OCI-LY3 (cell line): Measurements from ENCODE around the gene THBS2.

Experiments used
- EZH2phosphoT487 ChIP-seq: fragments of 200-600 bp; shearing (Covaris generic); IDR thresholded peaks from 2 replicates; pipeline ENCODE4 v1.6.1; 2018; ENCODE audit warnings: antibody characterized with exemption, mixed run types, low read depth
- TF ChIP-seq, protein P1 (sequence below): fragments of 200-600, 300-600 bp; sonication (generic); IDR thresholded peaks from 2 replicates; pipeline ENCODE4 v1.5.1; 2014; ENCODE audit warnings: antibody characterized with exemption, low read length, low read depth

DNA sequence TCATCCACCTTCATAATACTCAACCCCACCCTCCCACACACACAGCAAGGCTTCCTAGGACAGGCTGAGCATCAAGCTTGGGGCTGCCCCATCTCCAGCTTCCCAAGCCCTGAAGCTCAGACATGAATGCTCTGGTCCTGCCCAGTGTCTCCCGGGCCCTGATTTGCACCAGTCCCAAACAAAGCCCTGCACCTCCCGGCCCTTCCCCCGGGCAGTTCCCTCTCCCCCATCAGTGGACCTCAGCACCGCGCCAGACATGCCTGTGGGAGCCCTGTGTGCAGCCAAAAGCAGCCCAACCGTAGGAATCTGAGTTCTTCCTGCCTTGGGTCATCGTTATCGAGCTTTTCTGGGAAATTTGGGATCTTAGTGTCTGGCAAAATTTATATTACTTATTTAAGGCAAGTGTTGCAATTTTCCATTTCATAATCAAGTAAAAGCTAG lies 63.5 kb downstream of the THBS2 start:
- TF ChIP-seq, protein P1, sequence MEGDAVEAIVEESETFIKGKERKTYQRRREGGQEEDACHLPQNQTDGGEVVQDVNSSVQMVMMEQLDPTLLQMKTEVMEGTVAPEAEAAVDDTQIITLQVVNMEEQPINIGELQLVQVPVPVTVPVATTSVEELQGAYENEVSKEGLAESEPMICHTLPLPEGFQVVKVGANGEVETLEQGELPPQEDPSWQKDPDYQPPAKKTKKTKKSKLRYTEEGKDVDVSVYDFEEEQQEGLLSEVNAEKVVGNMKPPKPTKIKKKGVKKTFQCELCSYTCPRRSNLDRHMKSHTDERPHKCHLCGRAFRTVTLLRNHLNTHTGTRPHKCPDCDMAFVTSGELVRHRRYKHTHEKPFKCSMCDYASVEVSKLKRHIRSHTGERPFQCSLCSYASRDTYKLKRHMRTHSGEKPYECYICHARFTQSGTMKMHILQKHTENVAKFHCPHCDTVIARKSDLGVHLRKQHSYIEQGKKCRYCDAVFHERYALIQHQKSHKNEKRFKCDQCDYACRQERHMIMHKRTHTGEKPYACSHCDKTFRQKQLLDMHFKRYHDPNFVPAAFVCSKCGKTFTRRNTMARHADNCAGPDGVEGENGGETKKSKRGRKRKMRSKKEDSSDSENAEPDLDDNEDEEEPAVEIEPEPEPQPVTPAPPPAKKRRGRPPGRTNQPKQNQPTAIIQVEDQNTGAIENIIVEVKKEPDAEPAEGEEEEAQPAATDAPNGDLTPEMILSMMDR: no peak
- TF ChIP-seq EZH2phosphoT487: no peak
